Type B pancreatic cell (in vitro differentiated cells): ENCODE data around the gene CCDC184. TPM values are rescaled to one million over a fixed set of nuclear protein-coding genes. Genes with fewer than 3 reads are reported as not detected.
"Not testable (repeated sequence)": the region's sequence is repeated elsewhere in the genome, so short reads cannot be mapped to it uniquely, and the experiment has no call there.

Experiments used
- DNase-seq: peaks from one replicate; pipeline ENCODE4 v3.0.0; 2021; ENCODE audit warnings: mixed read lengths; ENCODE audit not compliant: unreplicated experiment; ENCODE audit errors: extremely low spot score
- H3K27ac Mint-ChIP-seq: 2 replicates; pipeline ENCODE4 v1.8.0; 2021; ENCODE audit warnings: mild to moderate bottlenecking, mixed read lengths
- H3K27me3 Mint-ChIP-seq: 2 replicates; pipeline ENCODE4 v1.8.0; 2021; ENCODE audit warnings: mixed read lengths
- H3K36me3 Mint-ChIP-seq: 2 replicates; pipeline ENCODE4 v1.8.0; 2021; ENCODE audit warnings: mixed read lengths
- H3K4me1 Mint-ChIP-seq: one replicate; pipeline ENCODE4 v1.8.0; 2021; ENCODE audit warnings: mixed read lengths; ENCODE audit not compliant: unreplicated experiment
- H3K4me3 Mint-ChIP-seq: 2 replicates; pipeline ENCODE4 v1.8.0; 2021; ENCODE audit warnings: mild to moderate bottlenecking, mixed read lengths
- H3K9me3 Mint-ChIP-seq: 2 replicates; pipeline ENCODE4 v1.8.0; 2021; ENCODE audit warnings: mixed read lengths
- total RNA-seq: library from RNA; stranded (reverse); gene quantifications from 2 replicates; pipeline ENCODE4 v1.2.1, GENCODE V29; 2021; ENCODE audit warnings: low replicate concordance
- TF ChIP-seq, protein P1 (sequence below): fragments of 200-600 bp; sonication (generic); conservative IDR thresholded peaks from 2 replicates; pipeline ENCODE4 v1.5.0; 2021; ENCODE audit warnings: antibody characterized with exemption, mild to moderate bottlenecking

The CCDC184 gene
- total RNA-seq, 1 donor from 2014 or later: 2.4 TPM

DNA sequence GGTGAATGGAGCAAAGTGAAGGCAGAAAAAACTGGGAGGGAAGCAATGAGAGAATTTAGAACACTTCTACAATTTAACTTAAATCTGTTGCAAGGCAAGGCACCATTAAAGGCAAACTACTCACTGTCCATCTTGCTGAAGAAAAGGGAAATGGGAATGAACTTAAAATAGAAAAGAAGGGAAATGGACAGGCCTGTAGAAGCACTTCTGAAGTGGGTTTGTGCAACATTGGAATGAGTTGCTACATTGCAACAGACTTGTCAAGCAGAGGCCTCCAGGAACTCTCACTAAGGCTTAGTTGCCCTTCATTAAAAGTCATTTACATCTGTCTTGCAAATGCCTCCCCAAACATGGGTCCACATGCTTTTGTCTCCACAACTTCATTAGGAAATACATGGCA, 33.3 kb downstream of the CCDC184 start:
- TF ChIP-seq, protein P1, sequence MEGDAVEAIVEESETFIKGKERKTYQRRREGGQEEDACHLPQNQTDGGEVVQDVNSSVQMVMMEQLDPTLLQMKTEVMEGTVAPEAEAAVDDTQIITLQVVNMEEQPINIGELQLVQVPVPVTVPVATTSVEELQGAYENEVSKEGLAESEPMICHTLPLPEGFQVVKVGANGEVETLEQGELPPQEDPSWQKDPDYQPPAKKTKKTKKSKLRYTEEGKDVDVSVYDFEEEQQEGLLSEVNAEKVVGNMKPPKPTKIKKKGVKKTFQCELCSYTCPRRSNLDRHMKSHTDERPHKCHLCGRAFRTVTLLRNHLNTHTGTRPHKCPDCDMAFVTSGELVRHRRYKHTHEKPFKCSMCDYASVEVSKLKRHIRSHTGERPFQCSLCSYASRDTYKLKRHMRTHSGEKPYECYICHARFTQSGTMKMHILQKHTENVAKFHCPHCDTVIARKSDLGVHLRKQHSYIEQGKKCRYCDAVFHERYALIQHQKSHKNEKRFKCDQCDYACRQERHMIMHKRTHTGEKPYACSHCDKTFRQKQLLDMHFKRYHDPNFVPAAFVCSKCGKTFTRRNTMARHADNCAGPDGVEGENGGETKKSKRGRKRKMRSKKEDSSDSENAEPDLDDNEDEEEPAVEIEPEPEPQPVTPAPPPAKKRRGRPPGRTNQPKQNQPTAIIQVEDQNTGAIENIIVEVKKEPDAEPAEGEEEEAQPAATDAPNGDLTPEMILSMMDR: no peak
- Mint-ChIP-seq H3K36me3 (no peaks in the 10 kb centered on the region), H3K27me3 (peaks cover 5% of the 10 kb centered on the region), H3K9me3 (no peaks in the 10 kb centered on the region), H3K4me1 (no peaks in the 10 kb centered on the region), H3K4me3 (no peak overlapping the region), H3K27ac (no peak overlapping the region)
- no peak for DNase-seq

DNA sequence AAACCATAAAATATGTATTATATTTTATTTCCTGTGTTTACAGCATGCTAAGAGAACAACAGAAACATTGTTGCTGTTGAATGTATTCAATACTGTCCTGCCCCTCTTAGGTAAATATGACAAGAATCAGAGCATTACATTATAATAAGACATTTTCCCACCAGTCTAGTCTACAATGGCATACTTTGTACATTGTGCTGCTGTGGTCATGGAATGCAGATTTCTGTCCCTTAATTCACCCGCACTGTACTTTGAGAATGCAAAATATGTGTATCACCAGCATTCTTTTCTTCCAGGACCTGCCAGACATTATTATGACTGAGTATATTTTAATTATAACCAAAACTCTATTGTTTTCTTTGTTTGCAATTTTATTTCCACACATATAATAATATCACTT, 36.2 kb downstream of the CCDC184 start:
- no peak for DNase-seq
- TF ChIP-seq, protein P1: no peak
- H3K4me3 Mint-ChIP-seq: no peak overlapping the region

DNA sequence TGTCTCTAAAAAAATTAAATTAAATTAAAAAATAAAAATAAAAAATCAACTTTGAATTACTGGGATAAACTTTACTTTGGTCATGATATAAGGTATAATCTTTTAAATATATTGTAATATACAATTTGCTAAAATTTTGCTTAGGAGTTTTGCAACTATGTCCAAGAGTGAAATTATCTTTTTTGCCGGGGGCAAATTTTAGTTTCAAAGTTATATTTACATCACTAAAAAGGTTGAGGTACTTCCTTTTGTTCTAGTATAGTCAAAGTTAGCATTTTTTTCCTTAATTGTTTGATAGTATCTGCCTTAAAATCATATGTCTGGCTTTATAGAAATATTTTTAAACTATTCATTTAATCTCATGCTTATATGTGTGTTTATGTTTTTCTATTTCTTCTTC, 37.3 kb downstream of the CCDC184 start:
- TF ChIP-seq, protein P1: no peak
- Mint-ChIP-seq H3K9me3 (no peaks in the 10 kb centered on the region), H3K27me3 (no peaks in the 10 kb centered on the region), H3K4me1 (no peaks in the 10 kb centered on the region), H3K4me3 (no peak overlapping the region), H3K36me3 (no peaks in the 10 kb centered on the region), H3K27ac (no peak overlapping the region)
- DNase-seq: no peak

More for the DNA sequence above, 36.2 kb downstream of the CCDC184 start:
- no peaks in the 10 kb centered on the region for H3K4me1 Mint-ChIP-seq
- H3K27ac Mint-ChIP-seq: no peak overlapping the region
- no peaks in the 10 kb centered on the region for H3K27me3 Mint-ChIP-seq
- no peaks in the 10 kb centered on the region for H3K9me3 Mint-ChIP-seq
- H3K36me3 Mint-ChIP-seq: no peaks in the 10 kb centered on the region

DNA sequence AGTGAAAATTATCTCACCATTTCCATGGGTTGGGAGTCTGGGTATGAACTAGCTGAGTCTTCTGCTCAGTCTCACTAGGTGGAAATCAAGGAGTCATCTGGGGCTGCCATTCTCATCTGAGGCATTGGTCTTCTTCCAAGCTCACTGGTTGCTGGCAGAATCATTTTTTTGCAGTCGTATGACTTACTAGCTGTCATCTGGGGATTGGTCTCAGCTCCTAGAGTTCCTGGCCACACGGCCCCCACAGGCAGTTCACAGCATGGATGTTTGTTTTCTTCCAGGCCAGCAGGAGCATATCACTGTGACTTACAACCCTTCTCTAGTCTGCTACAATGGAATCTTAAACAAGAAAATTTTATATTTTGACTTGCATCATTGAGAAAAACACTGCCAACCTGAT, 38.2 kb downstream of the CCDC184 start:
- Mint-ChIP-seq H3K27me3 (peaks cover 2% of the 10 kb centered on the region), H3K27ac (no peak overlapping the region), H3K4me1 (no peaks in the 10 kb centered on the region), H3K9me3 (no peaks in the 10 kb centered on the region), H3K36me3 (no peaks in the 10 kb centered on the region), H3K4me3 (no peak overlapping the region)
- no peak for DNase-seq
- TF ChIP-seq, protein P1: no peak

DNA sequence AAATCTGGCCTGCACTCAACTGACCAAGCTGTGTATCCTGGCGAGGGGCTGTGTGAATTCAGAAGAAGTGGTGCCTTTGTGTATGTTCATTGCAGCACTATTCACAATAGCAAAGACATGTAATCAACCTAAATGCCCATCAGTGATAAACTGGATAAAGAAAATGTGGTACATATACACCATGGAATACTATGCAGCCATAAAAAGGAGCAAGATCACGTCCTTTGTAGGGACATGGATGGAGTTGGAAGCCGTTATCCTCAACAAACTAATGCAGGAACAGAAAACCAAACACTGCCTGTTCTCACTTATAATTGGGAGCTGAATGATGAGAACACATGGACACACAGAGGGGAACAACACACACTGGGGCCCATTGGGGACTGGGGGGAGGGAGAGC, 41.1 kb downstream of the CCDC184 start:
- H3K27ac Mint-ChIP-seq, H3K4me1 Mint-ChIP-seq, H3K36me3 Mint-ChIP-seq, DNase-seq, H3K9me3 Mint-ChIP-seq, H3K4me3 Mint-ChIP-seq: not testable (repeated sequence)
- H3K27me3 Mint-ChIP-seq: peaks cover 12% of the 10 kb centered on the region

DNA sequence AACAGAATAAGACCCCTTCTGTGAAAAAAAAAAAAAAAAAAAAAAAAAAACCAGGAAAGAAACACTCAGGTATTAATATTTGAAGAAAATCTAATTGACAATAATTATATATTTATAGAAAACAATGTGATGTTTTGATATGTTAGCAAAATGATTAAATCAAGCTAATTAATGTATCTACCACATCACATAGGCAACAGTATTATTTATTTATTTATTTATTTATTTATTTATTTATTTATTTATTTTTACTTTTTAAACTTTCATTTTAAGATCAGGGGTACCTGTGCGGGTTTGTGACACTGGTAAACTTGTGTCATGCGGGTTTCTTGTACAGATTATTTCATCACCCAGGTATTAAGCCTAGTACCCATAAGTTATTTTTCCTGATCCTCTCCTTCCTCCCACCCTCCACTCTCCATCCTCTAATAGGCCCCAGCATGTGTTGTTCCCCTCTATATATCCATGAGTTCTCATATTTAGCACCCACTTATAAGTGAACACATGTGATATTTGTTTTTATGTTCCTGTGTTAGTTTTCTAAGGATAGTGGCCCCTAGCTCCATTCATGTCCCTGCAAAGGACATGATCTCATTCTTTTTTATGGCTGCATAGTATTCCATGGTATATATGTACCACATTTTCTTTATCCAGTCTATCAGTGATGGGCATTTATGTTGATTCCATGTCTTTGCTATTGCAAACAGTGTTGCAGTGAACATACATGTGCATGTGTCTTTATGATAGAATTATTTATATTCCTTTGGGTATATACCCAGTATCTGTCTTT, 47.9 kb downstream of the CCDC184 start:
- not testable (repeated sequence) for H3K9me3 Mint-ChIP-seq, H3K36me3 Mint-ChIP-seq, H3K4me1 Mint-ChIP-seq, DNase-seq, H3K27ac Mint-ChIP-seq, H3K4me3 Mint-ChIP-seq
- peaks cover 12% of the 10 kb centered on the region for H3K27me3 Mint-ChIP-seq

Other genes starting within 250 kb of the CCDC184 start
- gene TMEM106C, start 220.0 kb upstream of the CCDC184 start, total RNA-seq: 76.7 and 77.1 TPM in 2 replicates
- gene COL2A1, start 179.2 kb upstream of the CCDC184 start, total RNA-seq: 195 and 227 TPM in 2 replicates
- 25.0 and 32.0 TPM in 2 replicates for gene SENP1, start 77.6 kb upstream of the CCDC184 start, total RNA-seq
- 99.0 and 119 TPM in 2 replicates for gene PFKM, start 64.3 kb upstream of the CCDC184 start, total RNA-seq
- 27.0 and 29.5 TPM in 2 replicates for gene ASB8, start 26.1 kb upstream of the CCDC184 start, total RNA-seq
- not detected in 2 replicates for gene OR10AD1, start 19.6 kb downstream of the CCDC184 start, total RNA-seq
- 9.5 and 19.4 TPM in 2 replicates for gene ZNF641, start 167.3 kb downstream of the CCDC184 start, total RNA-seq